ENCODE measurements around the gene CNOT9. TPM values are rescaled to one million over a fixed set of nuclear protein-coding genes. Genes with fewer than 3 reads are reported as not detected.
A peak's percentile ranks its signal among the peaks of the same experiment; 100 is the strongest.

Gene CNOT9
- total RNA-seq, 1 experiment from 2014 or later, result 45.8 TPM

GRCh38 chr2:218577482-218578220, 9.0 kb downstream of the CNOT9 start:
- BruUV-seq (replicated peaks), result no TSS peak
- Histone ChIP-seq H3K4me2 (no peak overlapping the region), H3K27ac (no peak overlapping the region), H3K9me2 (ENCODE audit: insufficient read depth) (no peaks in the 10 kb centered on the region), H4K20me1 (ENCODE audit: insufficient read depth) (0 out of 2 replicates have a peak, but pooled peaks cover 13% of the 10 kb centered on the region), H3K27me3 (ENCODE audit: insufficient read depth, low read depth) (no peaks in the 10 kb centered on the region), H3K9me3 (ENCODE audit: insufficient read depth, low read depth) (no peaks in the 10 kb centered on the region), H3K4me1 (replicated peaks; ENCODE audit: insufficient read depth) (no peaks in the 10 kb centered on the region), H3K4me3 (no peak overlapping the region), H3K79me2 (ENCODE audit: low read depth) (peaks cover 54% of the 10 kb centered on the region), H3F3A (ENCODE audit: insufficient read depth, low read depth) (peaks cover 9% of the 10 kb centered on the region), H3K36me3 (ENCODE audit: low read depth) (peaks cover 29% of the 10 kb centered on the region; the same call in 1 of the 2 replicates), H2AFZ (no peak overlapping the region)
- ChIA-PET POLR2A (ENCODE audit: unreplicated experiment) (no interaction called here), CTCF (interaction anchor here (0.5 kb wide), 1 partner anchor 355 kb away, joined by 3 read pairs; no protein-coding TSS in a partner anchor)
- DNase-seq, result no peak
- TF ChIP-seq EZH2 (IDR thresholded peaks at IDR 0.05; ENCODE audit: low read depth), result no peak
- TF ChIP-seq CTCF (conservative IDR thresholded peaks at IDR 0.05), result no peak
- intact Hi-C loops (cut with micrococcal nuclease; ENCODE audit: unreplicated experiment), result no loop called here

GRCh38 chr2:218578272-218578877, 9.7 kb downstream of the CNOT9 start:
- POLR2A ChIA-PET (ENCODE audit: unreplicated experiment), result no interaction called here
- Histone ChIP-seq H3K27ac (no peak overlapping the region), H3K4me3 (no peak overlapping the region), H3K9me3 (ENCODE audit: insufficient read depth, low read depth) (no peaks in the 10 kb centered on the region), H3K79me2 (ENCODE audit: low read depth) (peaks cover 51% of the 10 kb centered on the region), H3K4me2 (no peak overlapping the region), H3K27me3 (ENCODE audit: insufficient read depth, low read depth) (no peaks in the 10 kb centered on the region), H4K20me1 (ENCODE audit: insufficient read depth) (0 out of 2 replicates have a peak, but pooled peaks cover 13% of the 10 kb centered on the region), H3K9me2 (ENCODE audit: insufficient read depth) (no peaks in the 10 kb centered on the region), H2AFZ (no peak overlapping the region), H3F3A (ENCODE audit: insufficient read depth, low read depth) (peaks cover 11% of the 10 kb centered on the region), H3K36me3 (ENCODE audit: low read depth) (peaks cover 26% of the 10 kb centered on the region; the same call in 1 of the 2 replicates), H3K4me1 (replicated peaks; ENCODE audit: insufficient read depth) (no peaks in the 10 kb centered on the region)
- TF ChIP-seq CTCF (conservative IDR thresholded peaks at IDR 0.05) (no peak), EZH2 (IDR thresholded peaks at IDR 0.05; ENCODE audit: low read depth) (no peak)
- intact Hi-C loops (cut with micrococcal nuclease; ENCODE audit: unreplicated experiment), result no loop called here
- CTCF ChIA-PET, result interaction anchor here (0.5 kb wide), 1 partner anchor 356 kb away, joined by 3 read pairs; no protein-coding TSS in a partner anchor
- no peak for DNase-seq
- no TSS peak for BruUV-seq (replicated peaks)

GRCh38 chr2:218582076-218582475, 13.4 kb downstream of the CNOT9 start:
- H4K20me1 ChIP-seq (ENCODE audit: insufficient read depth), result 0 out of 2 replicates have a peak, but pooled peaks cover 13% of the 10 kb centered on the region
- CTCF ChIA-PET, result interaction anchor here (0.6 to 0.9 kb wide), 3 partner anchors 24 to 285 kb away, joined by 4 to 6 read pairs (median 5); no protein-coding TSS in a partner anchor
- TF ChIP-seq CTCF (conservative IDR thresholded peaks at IDR 0.05) (no peak), EZH2 (IDR thresholded peaks at IDR 0.05; ENCODE audit: low read depth) (no peak)
- DNase-seq, result peak in 1 of 2 experiments; percentile 40
- H3K36me3 ChIP-seq (ENCODE audit: low read depth), result peaks cover 19% of the 10 kb centered on the region; the same call in 1 of the 2 replicates
- no peak overlapping the region for H3K4me2 ChIP-seq
- POLR2A ChIA-PET (ENCODE audit: unreplicated experiment), result no interaction called here
- H3K4me3 ChIP-seq, result no peak overlapping the region
- no peak overlapping the region for H2AFZ ChIP-seq
- H3F3A ChIP-seq (ENCODE audit: insufficient read depth, low read depth), result peaks cover 11% of the 10 kb centered on the region
- no TSS peak for BruUV-seq (replicated peaks)
- H3K27me3 ChIP-seq (ENCODE audit: insufficient read depth, low read depth), result no peaks in the 10 kb centered on the region
- H3K9me2 ChIP-seq (ENCODE audit: insufficient read depth), result no peaks in the 10 kb centered on the region
- H3K27ac ChIP-seq, result no peak overlapping the region
- no peaks in the 10 kb centered on the region for H3K9me3 ChIP-seq (ENCODE audit: insufficient read depth, low read depth)
- peaks cover 21% of the 10 kb centered on the region for H3K79me2 ChIP-seq (ENCODE audit: low read depth)
- intact Hi-C loops (cut with micrococcal nuclease; ENCODE audit: unreplicated experiment), result no loop called here
- no peaks in the 10 kb centered on the region for H3K4me1 ChIP-seq (replicated peaks; ENCODE audit: insufficient read depth)

Measured in PC-9 (cell line).